Panc1 (cell line): Measurements from ENCODE around the gene HPN. TPM values are rescaled to one million over a fixed set of nuclear protein-coding genes. Genes with fewer than 3 reads are reported as not detected.
A peak's percentile ranks its signal among the peaks of the same experiment; 100 is the strongest.
"Not testable (repeated sequence)": the region's sequence is repeated elsewhere in the genome, so short reads cannot be mapped to it uniquely, and the experiment has no call there.

Experiments
- ATAC-seq: fragments of 200-7000 bp; cut with Tn5 transposase; 2 replicates; pipeline ENCODE4 v1.9.1; 2020; ENCODE audit warnings: mild to moderate bottlenecking, moderate library complexity
- BruUV-seq: library from RNA; stranded (reverse); fragments of 400-500 nt; replicated peaks from 2 replicates; lab custom pipeline; 2021; lab: Mats Ljungman, UMichigan
- CTCF ChIA-PET: fragments of 300-600 bp; sonication (Branson Sonifier 250); formaldehyde crosslinking; loops from one replicate; lab custom pipeline; 2022; ENCODE audit warnings: antibody characterized with exemption; lab: Charles Lee
- POLR2A ChIA-PET: fragments of 300-600 bp; sonication (Branson Sonifier 250); formaldehyde crosslinking; loops from one replicate; lab custom pipeline; 2022; ENCODE audit warnings: antibody characterized with exemption; lab: Charles Lee
- DNase-seq: peaks from one replicate; pipeline ENCODE4 v3.0.0-alpha.2; 2010; ENCODE audit warnings: low read depth, low spot score
- H3K27ac ChIP-seq: 2 replicates; pipeline ENCODE4 v1.5.1; 2011; ENCODE audit warnings: mild to moderate bottlenecking, low read length, inconsistent platforms
- H3K27me3 ChIP-seq: fragments of 200-500 bp; sonication (Bioruptor generic); 2 replicates; pipeline ENCODE4 v1.6.0; 2014; ENCODE audit warnings: low read length, inconsistent platforms; ENCODE audit not compliant: control insufficient read depth, insufficient read depth
- H3K36me3 ChIP-seq: fragments of 200-500 bp; sonication (Bioruptor generic); 2 replicates; pipeline ENCODE4 v1.5.1; 2014; ENCODE audit warnings: inconsistent platforms, mild to moderate bottlenecking, low read length, moderate library complexity; ENCODE audit not compliant: control insufficient read depth, insufficient read depth
- H3K4me1 ChIP-seq: 2 replicates; pipeline ENCODE4 v1.5.1; 2011; ENCODE audit warnings: inconsistent platforms, mild to moderate bottlenecking, low read length, moderate library complexity; ENCODE audit not compliant: control insufficient read depth, insufficient read depth
- H3K4me3 ChIP-seq, 2 experiments: 2 replicates each; pipeline ENCODE4 v1.5.1; 2011 to 2012; ENCODE audit warnings: low read depth in 2 of 2, low read length in 2 of 2, mild to moderate bottlenecking in 2 of 2, inconsistent platforms in 1 of 2, moderate library complexity in 1 of 2
- H3K9me3 ChIP-seq: fragments of 200-500 bp; sonication (Bioruptor generic); 2 replicates; pipeline ENCODE4 v1.5.1; 2014; ENCODE audit warnings: low read depth, mild to moderate bottlenecking, inconsistent platforms, low read length, moderate library complexity; ENCODE audit not compliant: control insufficient read depth, insufficient read depth
- POLR2AphosphoS5 ChIP-seq: IDR thresholded peaks from 2 replicates; pipeline ENCODE4 v1.6.1; 2012; ENCODE audit warnings: mild to moderate bottlenecking, low read depth, low read length, moderate library complexity
- SIN3A ChIP-seq: IDR thresholded peaks from 2 replicates; pipeline ENCODE4 v1.6.1; 2012; ENCODE audit warnings: low read depth, mild to moderate bottlenecking, low read length, moderate library complexity, borderline replicate concordance; ENCODE audit not compliant: insufficient read depth
- TCF7L2 ChIP-seq: IDR thresholded peaks from 2 replicates; pipeline ENCODE4 v1.6.1; 2011; ENCODE audit warnings: mild to moderate bottlenecking, low read depth, low read length, inconsistent platforms
- in situ Hi-C: cut with HindIII; loops from 2 replicates; pipeline ENCODE4 v1.10.0; 2016; ENCODE audit warnings: low sequenced_read_pairs, low pct_unique_long_range_greater_than_20kb
- intact Hi-C: fragments of 100-400 bp; cut with micrococcal nuclease; formaldehyde crosslinking; loops from one replicate; pipeline ENCODE4 v1.10.0; 2022; ENCODE audit not compliant: unreplicated experiment
- total RNA-seq: library from RNA; stranded (reverse); gene quantifications from one replicate; pipeline ENCODE4 v1.2.1, GENCODE V29; 2021; ENCODE audit not compliant: unreplicated experiment
- TF ChIP-seq, protein P1 (sequence below), 2 experiments: IDR thresholded peaks; 2 replicates each; pipeline ENCODE4 v1.6.1; 2011 to 2012; ENCODE audit warnings: low read depth in 2 of 2, control low read depth in 1 of 2, low read length in 1 of 2, mild to moderate bottlenecking in 1 of 2, moderate library complexity in 1 of 2; ENCODE audit not compliant: insufficient read depth in 1 of 2
- TF ChIP-seq, protein P2 (sequence below): fragments of 450-650 bp; IDR thresholded peaks from 2 replicates; pipeline ENCODE4 v1.5.1; 2017; ENCODE audit warnings: mild to moderate bottlenecking

Gene HPN
- total RNA-seq, 1 experiment from 2014 or later = 0.08 TPM

DNA sequence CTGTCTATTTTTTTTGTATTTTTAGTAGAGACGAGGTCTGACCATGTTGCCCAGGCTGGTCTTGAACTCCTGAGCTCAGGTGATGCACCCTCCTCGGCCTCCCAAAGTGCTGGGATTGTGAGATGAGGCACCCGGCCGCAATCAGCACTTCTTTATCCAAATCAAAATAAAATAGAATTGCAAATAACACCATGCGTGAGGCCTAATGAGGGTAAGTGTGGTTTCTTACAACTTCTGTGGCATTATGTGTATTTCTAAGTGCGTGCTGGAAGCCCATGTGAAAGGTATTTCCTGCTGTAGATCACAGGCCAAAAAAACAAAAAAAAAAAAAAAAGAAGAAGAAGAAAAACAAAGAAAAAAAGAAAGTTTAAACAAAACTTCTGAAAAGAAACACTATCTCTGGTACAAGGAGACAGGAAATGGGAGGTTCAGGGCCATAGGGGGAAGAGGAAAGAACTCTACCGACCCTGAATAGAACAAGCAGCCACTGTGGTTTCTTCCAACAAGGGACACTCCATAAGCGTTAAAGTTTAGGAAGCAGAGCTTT is 44.4 kb upstream of the HPN start:
- ATAC-seq = no peak
- ChIA-PET CTCF (no interaction called here), POLR2A (no interaction called here)
- H3K9me3 ChIP-seq = no peaks in the 10 kb centered on the region
- intact Hi-C loops (no loop called here), in situ Hi-C loops (no loop called here)
- DNase-seq = no peak
- H3K27me3 ChIP-seq = no peaks in the 10 kb centered on the region
- no peaks in the 10 kb centered on the region for H3K36me3 ChIP-seq
- no TSS peak for BruUV-seq
- H3K27ac ChIP-seq = no peak overlapping the region
- H3K4me3 ChIP-seq = no peak overlapping the region
- TF ChIP-seq, protein P1, sequence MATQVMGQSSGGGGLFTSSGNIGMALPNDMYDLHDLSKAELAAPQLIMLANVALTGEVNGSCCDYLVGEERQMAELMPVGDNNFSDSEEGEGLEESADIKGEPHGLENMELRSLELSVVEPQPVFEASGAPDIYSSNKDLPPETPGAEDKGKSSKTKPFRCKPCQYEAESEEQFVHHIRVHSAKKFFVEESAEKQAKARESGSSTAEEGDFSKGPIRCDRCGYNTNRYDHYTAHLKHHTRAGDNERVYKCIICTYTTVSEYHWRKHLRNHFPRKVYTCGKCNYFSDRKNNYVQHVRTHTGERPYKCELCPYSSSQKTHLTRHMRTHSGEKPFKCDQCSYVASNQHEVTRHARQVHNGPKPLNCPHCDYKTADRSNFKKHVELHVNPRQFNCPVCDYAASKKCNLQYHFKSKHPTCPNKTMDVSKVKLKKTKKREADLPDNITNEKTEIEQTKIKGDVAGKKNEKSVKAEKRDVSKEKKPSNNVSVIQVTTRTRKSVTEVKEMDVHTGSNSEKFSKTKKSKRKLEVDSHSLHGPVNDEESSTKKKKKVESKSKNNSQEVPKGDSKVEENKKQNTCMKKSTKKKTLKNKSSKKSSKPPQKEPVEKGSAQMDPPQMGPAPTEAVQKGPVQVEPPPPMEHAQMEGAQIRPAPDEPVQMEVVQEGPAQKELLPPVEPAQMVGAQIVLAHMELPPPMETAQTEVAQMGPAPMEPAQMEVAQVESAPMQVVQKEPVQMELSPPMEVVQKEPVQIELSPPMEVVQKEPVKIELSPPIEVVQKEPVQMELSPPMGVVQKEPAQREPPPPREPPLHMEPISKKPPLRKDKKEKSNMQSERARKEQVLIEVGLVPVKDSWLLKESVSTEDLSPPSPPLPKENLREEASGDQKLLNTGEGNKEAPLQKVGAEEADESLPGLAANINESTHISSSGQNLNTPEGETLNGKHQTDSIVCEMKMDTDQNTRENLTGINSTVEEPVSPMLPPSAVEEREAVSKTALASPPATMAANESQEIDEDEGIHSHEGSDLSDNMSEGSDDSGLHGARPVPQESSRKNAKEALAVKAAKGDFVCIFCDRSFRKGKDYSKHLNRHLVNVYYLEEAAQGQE (IDR thresholded peaks at IDR 0.05; ENCODE audit: insufficient read depth in 1 of 2, low read depth in 2 of 2, low read length in 1 of 2) = no peak
- TF ChIP-seq, protein P2, sequence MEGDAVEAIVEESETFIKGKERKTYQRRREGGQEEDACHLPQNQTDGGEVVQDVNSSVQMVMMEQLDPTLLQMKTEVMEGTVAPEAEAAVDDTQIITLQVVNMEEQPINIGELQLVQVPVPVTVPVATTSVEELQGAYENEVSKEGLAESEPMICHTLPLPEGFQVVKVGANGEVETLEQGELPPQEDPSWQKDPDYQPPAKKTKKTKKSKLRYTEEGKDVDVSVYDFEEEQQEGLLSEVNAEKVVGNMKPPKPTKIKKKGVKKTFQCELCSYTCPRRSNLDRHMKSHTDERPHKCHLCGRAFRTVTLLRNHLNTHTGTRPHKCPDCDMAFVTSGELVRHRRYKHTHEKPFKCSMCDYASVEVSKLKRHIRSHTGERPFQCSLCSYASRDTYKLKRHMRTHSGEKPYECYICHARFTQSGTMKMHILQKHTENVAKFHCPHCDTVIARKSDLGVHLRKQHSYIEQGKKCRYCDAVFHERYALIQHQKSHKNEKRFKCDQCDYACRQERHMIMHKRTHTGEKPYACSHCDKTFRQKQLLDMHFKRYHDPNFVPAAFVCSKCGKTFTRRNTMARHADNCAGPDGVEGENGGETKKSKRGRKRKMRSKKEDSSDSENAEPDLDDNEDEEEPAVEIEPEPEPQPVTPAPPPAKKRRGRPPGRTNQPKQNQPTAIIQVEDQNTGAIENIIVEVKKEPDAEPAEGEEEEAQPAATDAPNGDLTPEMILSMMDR = no peak
- no peak for TF ChIP-seq TCF7L2
- no peak for TF ChIP-seq SIN3A
- TF ChIP-seq POLR2AphosphoS5 = no peak
- peaks cover 26% of the 10 kb centered on the region for H3K4me1 ChIP-seq

DNA sequence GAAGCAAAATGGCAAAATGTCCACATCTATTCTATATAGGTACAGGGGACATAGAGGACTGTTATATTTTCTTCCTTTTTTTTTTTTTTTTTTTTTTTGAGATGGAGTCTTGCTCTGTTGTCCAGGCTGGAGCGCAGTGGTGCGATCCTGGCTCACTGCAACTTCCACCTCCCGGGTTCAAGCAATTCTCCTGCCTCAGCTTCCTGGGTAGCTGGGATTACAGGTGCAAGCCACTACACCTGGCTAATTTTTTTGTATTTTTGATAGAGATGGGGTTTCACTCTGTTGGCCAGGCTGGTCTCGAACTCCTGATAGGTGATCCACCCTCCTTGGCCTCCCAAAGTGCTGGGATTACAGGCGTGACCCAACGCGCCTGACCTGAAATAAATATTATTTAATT is 43.3 kb upstream of the HPN start:
- H3K4me3 ChIP-seq, ATAC-seq, H3K27me3 ChIP-seq, POLR2A ChIA-PET, intact Hi-C loops, DNase-seq, in situ Hi-C loops, CTCF ChIA-PET, H3K9me3 ChIP-seq, BruUV-seq, H3K36me3 ChIP-seq, H3K27ac ChIP-seq: not testable (repeated sequence)
- H3K4me1 ChIP-seq = peaks cover 26% of the 10 kb centered on the region

DNA sequence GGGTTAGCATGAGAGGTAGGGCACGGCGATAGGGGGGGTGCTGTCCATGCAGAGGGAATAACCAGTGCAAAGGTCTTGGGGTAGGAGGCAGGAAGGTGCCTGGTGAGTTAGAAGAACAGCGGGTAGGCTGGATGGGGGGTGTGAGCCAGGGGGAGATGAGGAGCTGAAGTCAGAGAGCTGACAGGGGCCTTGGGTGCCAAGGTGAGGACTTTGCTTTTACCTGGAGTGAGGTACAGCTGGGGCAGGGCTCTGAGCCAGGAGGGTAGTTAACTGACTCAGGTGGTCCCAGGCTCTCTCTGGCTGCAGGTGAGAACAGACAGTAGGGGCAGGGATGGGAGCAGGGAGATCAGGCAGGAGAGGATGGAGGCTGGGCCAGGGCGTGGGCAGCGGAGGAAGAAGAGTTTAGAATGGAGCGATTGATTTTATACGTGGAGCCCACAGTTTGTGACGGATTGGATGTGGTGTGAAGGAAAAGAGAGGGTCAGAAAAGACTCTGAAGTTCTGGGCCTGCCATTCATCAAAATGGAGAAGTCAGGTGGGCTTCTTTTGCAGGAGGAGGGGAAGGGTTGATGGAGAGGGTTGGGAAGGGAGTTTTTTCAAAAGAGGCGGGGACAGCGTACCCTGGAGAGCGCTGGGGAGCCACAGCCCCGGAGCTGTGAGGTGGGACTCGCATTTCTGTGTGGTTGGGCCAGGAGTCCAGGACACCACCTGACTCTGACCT is 42.6 kb upstream of the HPN start:
- Histone ChIP-seq H3K27me3 (no peaks in the 10 kb centered on the region), H3K9me3 (no peaks in the 10 kb centered on the region), H3K4me1 (peaks cover 25% of the 10 kb centered on the region), H3K27ac (peak overlapping the region; percentile 91), H3K36me3 (no peaks in the 10 kb centered on the region), H3K4me3 (peak overlapping the region; percentile 56 to 68)
- intact Hi-C loops = no loop called here
- ChIA-PET POLR2A (interaction anchor here (0.6 kb wide), 1 partner anchor 66 kb away, joined by 11 read pairs; no protein-coding TSS in a partner anchor), CTCF (no interaction called here)
- DNase-seq = no peak
- no peak for ATAC-seq
- in situ Hi-C loops = no loop called here
- BruUV-seq = no TSS peak
- TF ChIP-seq TCF7L2 = no peak
- TF ChIP-seq, protein P1 (IDR thresholded peaks at IDR 0.05; ENCODE audit: insufficient read depth in 1 of 2, low read depth in 2 of 2, low read length in 1 of 2) = no peak
- no peak for TF ChIP-seq POLR2AphosphoS5
- TF ChIP-seq, protein P2 = no peak
- no peak for TF ChIP-seq SIN3A
